ENCODE measurements around the gene EEF2.

DNA sequence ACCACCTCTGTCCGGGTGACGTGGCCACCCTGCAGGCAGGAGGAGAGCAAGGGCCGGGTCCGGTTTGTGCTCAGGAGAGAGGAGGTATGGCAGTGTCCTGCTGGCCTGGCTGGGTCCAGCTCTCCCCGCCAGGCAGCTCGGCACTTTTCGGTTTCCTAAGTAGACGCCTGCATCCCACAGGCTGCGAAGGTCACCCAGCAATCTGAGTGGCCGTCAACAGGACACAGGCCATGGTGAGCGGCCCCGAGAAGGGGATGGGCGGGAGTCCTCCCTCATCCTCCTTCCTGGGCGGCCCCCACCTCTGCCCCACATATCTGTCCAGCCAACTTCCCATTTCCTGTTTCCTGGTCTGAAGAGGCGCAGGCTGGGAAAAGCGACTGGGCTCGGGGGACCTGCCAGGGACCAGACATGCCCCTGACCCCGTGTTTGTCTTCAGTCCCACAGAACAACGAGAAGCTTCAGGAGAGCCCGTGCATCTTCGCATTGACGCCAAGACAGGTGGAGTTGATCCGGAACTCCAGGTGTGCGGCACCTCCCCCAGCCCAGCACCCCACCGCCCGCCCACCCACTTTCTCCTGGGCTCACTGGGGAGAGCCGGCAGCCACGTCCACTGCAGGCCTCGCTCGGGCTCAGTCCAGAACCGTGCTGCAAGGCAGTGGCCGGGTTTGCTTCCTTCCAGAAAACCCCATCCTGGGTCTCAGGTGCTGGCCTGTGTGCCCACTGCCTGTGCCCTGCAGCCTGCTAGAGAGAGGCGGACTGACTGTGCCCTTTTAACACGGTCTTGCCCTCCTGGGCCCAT is 38.5 kb upstream of the EEF2 start:
- TF ChIP-seq, protein P1, sequence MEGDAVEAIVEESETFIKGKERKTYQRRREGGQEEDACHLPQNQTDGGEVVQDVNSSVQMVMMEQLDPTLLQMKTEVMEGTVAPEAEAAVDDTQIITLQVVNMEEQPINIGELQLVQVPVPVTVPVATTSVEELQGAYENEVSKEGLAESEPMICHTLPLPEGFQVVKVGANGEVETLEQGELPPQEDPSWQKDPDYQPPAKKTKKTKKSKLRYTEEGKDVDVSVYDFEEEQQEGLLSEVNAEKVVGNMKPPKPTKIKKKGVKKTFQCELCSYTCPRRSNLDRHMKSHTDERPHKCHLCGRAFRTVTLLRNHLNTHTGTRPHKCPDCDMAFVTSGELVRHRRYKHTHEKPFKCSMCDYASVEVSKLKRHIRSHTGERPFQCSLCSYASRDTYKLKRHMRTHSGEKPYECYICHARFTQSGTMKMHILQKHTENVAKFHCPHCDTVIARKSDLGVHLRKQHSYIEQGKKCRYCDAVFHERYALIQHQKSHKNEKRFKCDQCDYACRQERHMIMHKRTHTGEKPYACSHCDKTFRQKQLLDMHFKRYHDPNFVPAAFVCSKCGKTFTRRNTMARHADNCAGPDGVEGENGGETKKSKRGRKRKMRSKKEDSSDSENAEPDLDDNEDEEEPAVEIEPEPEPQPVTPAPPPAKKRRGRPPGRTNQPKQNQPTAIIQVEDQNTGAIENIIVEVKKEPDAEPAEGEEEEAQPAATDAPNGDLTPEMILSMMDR (IDR thresholded peaks at IDR 0.05) = no peak
- no peak for TF ChIP-seq POLR2A (IDR thresholded peaks at IDR 0.05)
